ENCODE measurements around the gene PPP1R13L. TPM values are rescaled to one million over a fixed set of nuclear protein-coding genes. Genes with fewer than 3 reads are reported as not detected.

PPP1R13L gene
- total and polyA plus RNA-seq, 2 of the 8 experiments (the other 6 are each of a cell fraction or from before 2014, with no cell fraction given): 9.1 to 15.3 TPM

- H4K91ac ChIP-seq (replicated peaks; ENCODE audit: insufficient read length, low read length): no peak overlapping the region
- H2BK12ac ChIP-seq (ENCODE audit: low read depth, low read length): no peak overlapping the region
- H3K4me2 ChIP-seq (ENCODE audit: insufficient read depth in 1 of 2, low read depth in 2 of 2, low read length in 2 of 2): no peak overlapping the region; a peak in 1 of 4 replicates
- no peak overlapping the region for H2BK15ac ChIP-seq (ENCODE audit: low read length)
- CTCF ChIA-PET (ENCODE audit: partially characterized antibody): interaction anchor here (0.5 to 6.3 kb wide), 10 partner anchors 9 to 838 kb away, joined by 3 to 145 read pairs (median 7); no protein-coding TSS in a partner anchor
- no peak overlapping the region for H3K27ac ChIP-seq (ENCODE audit: low read depth, low read length)
- H3K9me3 ChIP-seq (ENCODE audit: insufficient read depth in 2 of 2, low read depth in 1 of 2, low read length in 1 of 2): no peaks in the 10 kb centered on the region
- DNase-seq (ENCODE audit: low read depth in 1 of 2, low spot score in 2 of 2): no peak
- 0 out of 2 replicates have a peak overlapping the region, but pooled peaks have one; percentile 17 for H2AK5ac ChIP-seq (ENCODE audit: low read depth, low read length)
- H3K23me2 ChIP-seq (ENCODE audit: low read depth, low read length): peaks cover 16% of the 10 kb centered on the region
- no peak overlapping the region for H3K14ac ChIP-seq (ENCODE audit: insufficient read length)
- H3K4ac ChIP-seq (replicated peaks; ENCODE audit: insufficient read length, low read depth, low read length): no peak overlapping the region
- TF ChIP-seq GTF2F1 (IDR thresholded peaks at IDR 0.05; ENCODE audit: borderline replicate concordance, low read depth, low read length) (no peak), SIN3A (conservative IDR thresholded peaks at IDR 0.05 in 1 of 2, IDR thresholded peaks at IDR 0.05 in 1 of 2; ENCODE audit: low read depth in 1 of 2, low read length in 2 of 2) (no peak), HDAC2 (IDR thresholded peaks at IDR 0.05; ENCODE audit: borderline replicate concordance in 1 of 2, low read depth in 2 of 2, low read length in 2 of 2) (no peak), POLR2A (IDR thresholded peaks at IDR 0.05; ENCODE audit: control extremely low read depth in 1 of 2, low read depth in 2 of 2, low read length in 2 of 2) (no peak)
- no peak overlapping the region for H2BK120ac ChIP-seq (replicated peaks; ENCODE audit: low read depth, low read length)
- H3K4me3 ChIP-seq (ENCODE audit: extremely low read depth in 1 of 4, insufficient read depth in 2 of 4, low read depth in 3 of 4, low read length in 4 of 4): no peak overlapping the region
- H4K20me1 ChIP-seq (replicated peaks in 1 of 2; ENCODE audit: control insufficient read depth in 1 of 2, insufficient read depth in 2 of 2, low read length in 2 of 2): no peaks in the 10 kb centered on the region
- peaks cover 4 to 13% (median 7%) of the 10 kb centered on the region in 4 experiments; a peak in 6 of 7 replicates for H3K4me1 ChIP-seq (replicated peaks in 1 of 4; ENCODE audit: control insufficient read depth in 3 of 4, insufficient read depth in 4 of 4, low read length in 3 of 4)
- WGBS, 2 experiments (ENCODE audit: extremely low coverage in 1 of 2, insufficient coverage in 1 of 2, insufficient read length in 1 of 2, insufficient replicate concordance in 2 of 2, low coverage in 1 of 2, low lambda C conversion rate in 2 of 2, missing lambda C conversion rate in 1 of 2): 78% methylated on average over 7 of the region's 7 CpGs; no CpG with 5 or more reads in 1 of the 2 experiments
- no peak overlapping the region for H3K9ac ChIP-seq (replicated peaks in 1 of 4; ENCODE audit: extremely low read depth in 1 of 4, low read depth in 3 of 4, low read length in 3 of 4)
- H3K27me3 ChIP-seq (replicated peaks in 1 of 4; ENCODE audit: control insufficient read depth in 3 of 4, extremely low read depth in 1 of 4, insufficient read depth in 3 of 4, low read length in 3 of 4): peaks cover 0 to 19% (median 14%) of the 10 kb centered on the region in 4 experiments; a peak in 6 of 7 replicates
- H3K56ac ChIP-seq (replicated peaks; ENCODE audit: insufficient read length, low read depth, low read length): no peak overlapping the region
- H3K23ac ChIP-seq (ENCODE audit: insufficient read length): no peak overlapping the region
- no peaks in the 10 kb centered on the region for H3K79me2 ChIP-seq (ENCODE audit: control insufficient read depth in 1 of 2, insufficient read depth in 2 of 2, low read length in 2 of 2)
- H4K8ac ChIP-seq (ENCODE audit: extremely low read depth, insufficient read depth, low read length): no peak overlapping the region
- H3K79me1 ChIP-seq (ENCODE audit: low read depth, low read length): no peaks in the 10 kb centered on the region
- H3K18ac ChIP-seq (ENCODE audit: extremely low read depth, low read length): no peak overlapping the region
- no peak overlapping the region for H2AFZ ChIP-seq (ENCODE audit: low read length)
- FAIRE-seq: no peak
- H2BK20ac ChIP-seq (ENCODE audit: low read length): no peak overlapping the region
- no peak overlapping the region for H2BK5ac ChIP-seq (ENCODE audit: low read depth, low read length)
- H4K5ac ChIP-seq (ENCODE audit: insufficient read length, low read depth, low read length): no peak overlapping the region
- H3K36me3 ChIP-seq (ENCODE audit: control insufficient read depth in 2 of 4, insufficient read depth in 4 of 4, low read length in 3 of 4): no peaks in the 10 kb centered on the region
- POLR2A ChIA-PET (ENCODE audit: partially characterized antibody): interaction anchor here (1.3 to 2.1 kb wide), 4 partner anchors 10 to 80 kb away, joined by 4 to 11 read pairs (median 6); partner anchors contain the start of gene FOSB
Measured at GRCh38 chr19:45448887-45449299, 44.0 kb upstream of the PPP1R13L start.
